GM23338 (cell line): Measurements from ENCODE around the gene CASP5. TPM values are rescaled to one million over a fixed set of nuclear protein-coding genes. Genes with fewer than 3 reads are reported as not detected.

ENCODE experiments used
- CTCF ChIP-seq, 2 experiments: fragments of 200-600 bp in 1 of 2; sonication (generic) in 1 of 2; conservative IDR thresholded peaks; 2 replicates each; pipeline versions ENCODE4 v1.5.1 to v1.6.1; 2016 to 2017; ENCODE audit warnings: antibody characterized with exemption in 2 of 2, low read depth in 2 of 2, mild to moderate bottlenecking in 2 of 2, moderate library complexity in 1 of 2
- EZH2 ChIP-seq: fragments of 200-600 bp; sonication (generic); IDR thresholded peaks from one replicate; pipeline ENCODE4 v1.8.0; 2017; ENCODE audit warnings: antibody characterized with exemption, mild to moderate bottlenecking, low read depth; ENCODE audit not compliant: unreplicated experiment
- NANOG ChIP-seq: IDR thresholded peaks from 2 replicates; pipeline ENCODE4 v1.6.1; 2016; ENCODE audit warnings: antibody characterized with exemption, borderline replicate concordance
- STAT1 ChIP-seq: IDR thresholded peaks from one replicate; pipeline ENCODE4 v1.6.1; 2016; ENCODE audit warnings: antibody characterized with exemption; ENCODE audit not compliant: unreplicated experiment
- ZNF331 ChIP-seq: fragments of 250-450 bp; sonication (Bioruptor Pico); IDR thresholded peaks from 2 replicates; pipeline ENCODE4 v1.5.0; 2020; ENCODE audit warnings: low read depth, mild to moderate bottlenecking, moderate library complexity
- ZNF462 ChIP-seq: fragments of 250-450 bp; sonication (Bioruptor Pico); IDR thresholded peaks from 2 replicates; pipeline ENCODE4 v1.5.0; 2020; ENCODE audit warnings: mild to moderate bottlenecking, moderate library complexity
- polyA plus RNA-seq: library from polyadenylated mRNA; unstranded; fragments of >200 nt; fragmentation: Nextera tagmentation; extraction: Ambion mirVana; gene quantifications from 2 replicates; pipeline ENCODE4 v1.2.1, GENCODE V29; 2016
- total RNA-seq: library from RNA; depleted of rRNA; stranded (reverse); fragments of >200 nt; shearing (Covaris generic); gene quantifications from 2 replicates; pipeline ENCODE4 v1.2.3, GENCODE V29; 2014

The CASP5 gene
- total and polyA plus RNA-seq, 2 experiments from 2014 or later = not detected

- TF ChIP-seq ZNF462 (CRISPR knock-in tag) = no peak
- no peak for TF ChIP-seq CTCF (conservative IDR thresholded peaks at IDR 0.05; ENCODE audit: low read depth in 2 of 2)
- TF ChIP-seq ZNF331 (CRISPR knock-in tag) = no peak
- no peak for TF ChIP-seq EZH2
- no peak for TF ChIP-seq STAT1
- no peak for TF ChIP-seq NANOG
These were observed 54.6 kb downstream of the CASP5 start, which contains the start of gene CASP4 (continued) for GRCh38 chr11:104968355-104968855.
